Measurements from ENCODE around the gene DRD4.
A peak's percentile ranks its signal among the peaks of the same experiment; 100 is the strongest.

The DRD4 gene

GRCh38 chr11:610146-610801, 26.8 kb upstream of the DRD4 start:
- no peak for DNase-seq

DNA sequence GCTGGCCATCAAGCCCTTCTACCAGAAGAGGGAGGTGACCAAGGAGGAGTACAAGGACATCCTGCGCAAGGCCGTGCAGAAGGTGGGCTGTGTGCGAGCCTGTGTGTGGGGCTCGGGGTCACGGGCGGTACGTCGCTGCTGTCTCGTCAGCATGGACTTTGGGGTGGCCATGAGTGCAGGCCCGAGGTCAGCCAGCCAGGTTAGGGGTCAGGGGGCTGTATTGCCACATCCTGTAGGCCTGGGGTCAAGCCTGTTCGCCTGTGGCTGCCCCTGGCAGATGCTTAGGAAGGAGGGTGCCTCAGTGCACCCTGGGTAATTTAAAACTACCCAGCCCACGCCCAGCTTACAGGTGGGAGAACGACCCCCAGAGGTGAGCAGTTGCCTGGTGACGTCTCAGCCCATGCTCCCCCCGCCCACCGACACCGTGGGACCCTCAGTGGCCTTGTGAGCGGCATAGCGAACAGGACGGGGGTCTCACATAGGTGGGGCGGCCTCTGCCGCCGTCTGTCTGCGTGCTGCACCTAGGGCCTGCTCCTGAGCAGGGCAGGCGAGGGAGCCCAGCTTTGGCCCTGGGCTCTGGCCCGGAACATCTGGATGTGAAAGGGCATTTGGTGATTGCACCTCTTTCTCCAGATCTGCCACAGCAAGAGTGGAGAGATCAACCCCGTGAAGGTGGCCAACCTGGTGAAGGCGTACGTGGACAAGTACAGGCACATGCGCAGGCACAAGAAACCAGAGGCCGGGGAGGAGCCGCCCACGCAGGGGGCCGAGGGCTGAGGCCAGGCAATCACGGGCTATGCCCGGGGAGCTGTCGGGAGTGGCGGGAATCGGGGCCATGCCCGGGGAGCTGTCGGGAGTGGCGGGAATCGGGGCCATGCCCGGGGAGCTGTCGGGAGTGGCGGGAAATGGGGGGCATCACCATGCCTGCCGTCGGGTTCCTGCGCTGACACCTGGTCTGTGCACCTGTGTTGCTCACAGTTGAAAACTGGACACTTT, 25.8 kb upstream of the DRD4 start:
- DNase-seq = no peak

GRCh38 chr11:612201-612960, 24.7 kb upstream of the DRD4 start:
- peak; percentile 67 for DNase-seq

GRCh38 chr11:612961-613300, 24.1 kb upstream of the DRD4 start:
- DNase-seq = no peak

- peak; percentile 60 for DNase-seq
Observed at GRCh38 chr11:613369-613968, 23.6 kb upstream of the DRD4 start.

GRCh38 chr11:614021-614622, 22.9 kb upstream of the DRD4 start:
- no peak for DNase-seq

GRCh38 chr11:614623-615503, 22.2 kb upstream of the DRD4 start:
- DNase-seq = no peak

DNA sequence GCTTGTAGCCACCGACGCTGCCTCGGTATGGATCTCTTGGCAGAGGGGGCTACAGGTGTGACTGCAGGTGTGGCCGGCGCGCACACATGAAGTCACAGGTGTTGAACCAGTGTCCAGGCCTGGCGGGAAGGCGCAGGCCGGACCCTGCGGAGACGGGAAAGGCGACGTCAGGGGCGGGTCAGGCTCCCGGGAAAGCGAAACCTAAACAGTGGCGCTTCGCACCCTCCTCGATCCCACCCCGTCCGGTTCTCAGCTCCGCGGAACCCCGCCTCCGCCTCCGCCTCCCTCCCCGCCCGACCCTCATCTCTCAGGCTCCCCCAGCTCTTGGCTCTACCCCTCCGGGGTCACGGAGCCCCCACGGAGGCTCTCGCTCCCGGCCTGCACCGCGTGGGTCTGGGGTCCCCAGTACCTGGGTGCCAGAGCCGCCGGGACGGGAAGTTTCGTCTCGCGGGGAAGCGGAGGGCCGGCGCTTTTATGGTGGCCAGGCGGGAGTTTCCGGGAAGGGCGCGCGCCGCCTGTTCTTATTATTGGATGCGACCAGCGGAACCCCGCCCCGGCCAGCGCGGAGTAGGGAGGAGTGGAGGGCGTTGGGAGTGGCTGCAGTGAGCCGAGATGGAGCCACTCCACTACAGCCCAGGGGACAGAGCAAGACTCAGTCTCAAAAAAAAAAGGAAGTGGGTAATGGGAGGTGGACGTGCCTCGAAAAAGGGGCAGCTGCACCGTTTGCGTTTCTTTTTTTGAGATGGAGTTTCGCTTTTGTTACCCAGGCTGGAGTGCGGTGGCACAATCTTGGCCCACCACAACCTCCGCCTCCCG, 21.4 kb upstream of the DRD4 start, which contains the start of gene IRF7:
Gene IRF7, minus strand, starts transcription at position 447 of the 816 bp plus-strand sequence. CDS start 586 bp downstream, outside the sequence.
- peak; percentile 93 for DNase-seq

- DNase-seq = no peak
Observed at GRCh38 chr11:616320-617198, 20.5 kb upstream of the DRD4 start.

DNA sequence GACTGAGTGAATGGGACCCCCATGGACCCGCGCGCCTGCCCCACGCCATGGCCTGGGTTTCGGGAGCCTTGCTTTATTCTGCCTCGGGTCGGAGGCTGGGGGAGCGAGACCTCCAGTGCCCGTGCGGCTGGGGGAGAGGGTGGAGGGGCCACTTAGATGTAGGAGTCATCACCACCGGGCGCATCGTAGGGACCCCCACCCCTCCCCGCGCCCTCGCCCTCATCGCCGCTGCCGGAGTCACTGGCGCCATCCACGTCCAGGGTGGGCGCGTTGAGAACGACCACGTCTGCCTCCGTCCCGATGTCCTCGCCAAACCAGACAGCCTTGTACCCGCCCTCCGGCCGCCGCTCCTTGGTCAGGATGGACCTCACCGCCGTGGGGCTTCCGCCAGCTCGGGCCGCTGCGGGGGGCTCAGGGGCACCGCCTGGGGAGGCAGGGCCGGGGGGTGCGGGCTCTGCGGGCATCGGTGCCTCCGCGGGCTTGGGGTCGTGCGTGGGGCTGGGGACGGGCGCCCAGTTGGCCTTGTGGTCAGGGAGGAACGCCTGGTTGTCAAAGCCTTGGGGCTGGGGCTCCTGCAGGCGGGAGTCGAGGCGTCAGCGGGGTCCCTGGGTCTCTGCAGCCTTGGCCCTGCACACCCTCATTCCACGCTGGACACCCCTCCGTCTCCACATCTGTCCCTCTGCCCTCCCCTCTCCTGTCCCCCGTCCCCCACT, 19.7 kb upstream of the DRD4 start:
- no peak for DNase-seq

GRCh38 chr11:617912-618682, 19.0 kb upstream of the DRD4 start:
- DNase-seq = no peak

DNA sequence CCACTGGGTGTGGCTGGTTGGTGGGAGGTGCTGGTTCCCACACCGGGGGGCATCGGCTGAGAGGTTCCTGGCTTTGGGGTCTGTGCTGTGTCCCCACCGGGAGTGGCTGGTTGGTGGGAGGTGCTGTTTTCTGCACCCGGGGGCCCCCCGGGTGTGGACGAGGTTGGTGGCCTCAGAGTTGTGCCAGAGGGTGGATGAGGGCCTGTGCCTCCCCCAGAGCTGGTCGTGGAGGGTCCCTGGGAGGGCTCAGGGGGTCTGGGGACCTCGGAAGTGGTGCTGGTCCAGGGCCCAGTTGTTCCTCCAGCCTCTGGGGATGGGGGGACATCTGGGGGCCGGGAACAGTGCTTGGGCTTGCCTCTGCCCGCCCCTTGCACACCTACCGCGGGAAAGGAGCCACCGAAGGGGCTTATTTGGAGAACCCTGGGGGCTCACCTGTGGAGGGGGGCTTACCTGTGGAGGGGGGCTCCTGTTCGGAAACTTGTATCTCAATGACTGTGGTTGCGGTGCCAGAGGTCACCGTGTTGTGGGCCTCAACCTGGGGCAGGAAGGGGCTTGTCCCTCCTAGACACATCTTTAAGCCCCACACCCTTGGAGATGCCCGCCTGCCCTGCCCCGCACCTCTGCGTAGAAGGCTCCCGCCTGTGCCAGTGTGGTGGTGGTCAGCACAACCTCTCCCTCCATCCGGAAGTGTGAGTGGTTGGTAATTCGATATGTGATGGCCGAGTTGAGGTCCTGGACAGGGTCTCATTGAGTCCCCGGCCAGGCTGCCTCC, 18.0 kb upstream of the DRD4 start:
- no peak for DNase-seq

DNA sequence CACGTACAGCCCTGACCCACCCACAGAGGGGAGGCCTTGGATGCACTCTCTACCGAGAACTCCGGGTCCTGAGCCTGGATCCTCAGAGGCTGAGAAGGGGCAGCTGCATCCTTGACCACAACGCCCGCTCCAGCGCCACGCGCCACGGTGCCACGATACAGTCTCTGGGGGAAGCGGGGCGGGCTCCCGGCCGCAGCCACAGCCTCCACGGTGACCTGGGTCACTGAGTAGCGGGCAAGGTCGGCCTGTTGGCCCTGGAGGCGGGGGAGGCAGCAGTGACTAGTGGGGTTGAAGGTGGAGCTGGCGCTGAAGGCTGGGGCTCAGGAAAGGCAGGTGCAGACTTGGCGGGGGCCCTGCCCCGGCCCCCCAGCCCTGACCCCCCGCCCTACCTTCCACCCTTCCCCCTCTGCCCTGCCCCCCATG, 17.4 kb upstream of the DRD4 start:
- no peak for DNase-seq

DNA sequence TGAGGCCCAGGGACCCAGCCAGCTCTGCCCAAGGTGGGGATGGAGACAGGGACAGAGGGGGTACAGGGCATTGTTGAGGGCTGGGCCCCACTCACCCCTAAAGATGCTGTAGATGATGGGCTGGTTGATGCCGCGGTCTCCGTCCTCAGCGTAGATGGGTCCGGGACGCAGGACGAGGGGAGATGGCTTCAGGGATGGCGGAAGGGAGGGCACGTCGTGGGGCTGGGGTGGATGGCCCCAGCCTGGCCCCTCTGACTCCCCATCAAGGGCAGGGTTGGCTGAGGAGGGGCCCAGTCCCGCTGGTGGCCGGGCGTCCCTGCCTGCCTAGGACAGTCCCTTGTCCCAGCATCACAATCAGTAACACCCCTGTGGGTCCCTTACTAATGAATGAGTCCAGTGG, 16.9 kb upstream of the DRD4 start:
- no peak for DNase-seq

- no peak for DNase-seq
Observed at GRCh38 chr11:620935-621814, 15.9 kb upstream of the DRD4 start.

GRCh38 chr11:621838-622237, 15.2 kb upstream of the DRD4 start:
- DNase-seq = no peak
